ENCODE results near the gene HDAC11.
A peak's percentile ranks its signal among the peaks of the same experiment; 100 is the strongest.
"Not testable (repeated sequence)": the region's sequence is repeated elsewhere in the genome, so short reads cannot be mapped to it uniquely, and the experiment has no call there.

HDAC11 gene

GRCh38 chr3:13491206-13491974 is 11.3 kb downstream of the HDAC11 start:
- FAIRE-seq = no peak
- DNase-seq (ENCODE audit: extremely low spot score, insufficient read length, low read depth) = no peak

- no peak for FAIRE-seq
- no peak for DNase-seq (ENCODE audit: extremely low spot score, insufficient read length, low read depth)
These were observed 11.9 kb downstream of the HDAC11 start for GRCh38 chr3:13492048-13492447.

DNA sequence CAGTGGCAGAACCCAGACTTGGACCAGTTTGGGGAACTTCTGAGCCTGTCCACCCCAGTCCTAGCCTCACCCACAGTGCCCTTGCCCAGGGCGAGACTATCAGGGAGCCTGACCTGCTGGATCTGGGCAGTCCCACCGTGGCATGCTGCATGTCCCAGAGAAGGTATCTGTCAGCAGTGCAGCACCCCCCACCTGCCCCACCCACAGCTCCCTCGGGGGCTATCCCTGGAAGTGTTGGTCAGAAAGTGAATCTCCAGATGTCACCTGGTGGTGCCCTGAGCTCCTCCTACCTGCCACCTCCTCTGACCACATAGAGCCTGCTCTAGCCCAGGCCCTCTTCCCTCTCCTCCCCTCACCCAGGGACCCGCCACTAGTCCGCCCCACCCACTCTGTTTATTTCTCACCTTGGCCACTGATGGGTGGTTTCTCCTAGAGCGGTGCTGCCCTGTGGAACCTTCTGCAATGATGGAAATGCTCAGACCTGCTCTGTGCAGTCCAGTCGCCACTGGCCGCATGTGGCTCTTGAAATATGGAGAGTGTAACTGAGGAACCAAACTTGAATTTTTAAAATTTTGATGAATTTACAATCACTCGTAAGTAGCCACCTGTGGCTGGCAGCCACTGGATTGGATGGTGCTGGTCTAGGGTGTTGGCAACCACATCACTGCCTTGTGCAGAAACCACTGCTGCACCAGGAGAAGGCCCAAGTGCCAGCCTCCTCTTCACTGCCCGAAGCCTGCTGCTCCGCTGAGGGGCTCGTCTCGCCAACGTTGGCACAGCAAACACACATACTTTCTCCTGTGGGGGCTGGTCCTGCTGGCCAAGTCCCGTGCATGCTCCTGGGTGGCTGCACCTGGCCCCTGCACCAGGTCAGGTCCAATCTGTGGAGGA is 13.1 kb downstream of the HDAC11 start:
- DNase-seq (ENCODE audit: extremely low spot score, insufficient read length, low read depth) = no peak
- no peak for FAIRE-seq

DNA sequence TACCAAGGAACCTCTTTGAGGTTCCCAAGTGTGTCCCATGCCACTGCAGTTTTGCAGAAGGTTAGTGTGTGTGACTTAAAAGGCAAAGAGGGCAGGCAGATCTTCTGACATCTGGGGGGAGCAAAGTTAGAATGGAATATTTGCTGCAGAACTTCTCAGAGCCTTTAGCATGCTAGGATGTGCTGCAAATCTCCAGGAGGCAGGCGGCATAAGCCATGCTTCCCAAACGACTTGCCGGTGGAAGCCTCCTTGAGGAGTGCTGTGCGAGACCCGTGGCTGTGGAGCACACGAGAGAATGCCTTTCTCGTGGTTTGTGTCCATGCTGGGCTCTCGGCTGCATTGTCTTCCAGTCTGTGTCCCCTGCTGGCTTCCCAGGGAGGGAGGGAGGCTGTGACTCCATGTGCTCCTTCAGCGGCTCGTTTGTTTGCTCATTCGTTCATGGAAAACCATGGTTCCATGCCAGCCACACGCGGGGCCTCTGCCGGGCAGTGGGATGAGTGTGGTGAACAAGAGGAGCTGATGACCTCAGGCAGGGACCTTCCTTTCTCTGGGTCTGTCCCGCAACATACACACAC is 13.8 kb downstream of the HDAC11 start:
- no peak for DNase-seq (ENCODE audit: extremely low spot score, insufficient read length, low read depth)
- FAIRE-seq = no peak

DNA sequence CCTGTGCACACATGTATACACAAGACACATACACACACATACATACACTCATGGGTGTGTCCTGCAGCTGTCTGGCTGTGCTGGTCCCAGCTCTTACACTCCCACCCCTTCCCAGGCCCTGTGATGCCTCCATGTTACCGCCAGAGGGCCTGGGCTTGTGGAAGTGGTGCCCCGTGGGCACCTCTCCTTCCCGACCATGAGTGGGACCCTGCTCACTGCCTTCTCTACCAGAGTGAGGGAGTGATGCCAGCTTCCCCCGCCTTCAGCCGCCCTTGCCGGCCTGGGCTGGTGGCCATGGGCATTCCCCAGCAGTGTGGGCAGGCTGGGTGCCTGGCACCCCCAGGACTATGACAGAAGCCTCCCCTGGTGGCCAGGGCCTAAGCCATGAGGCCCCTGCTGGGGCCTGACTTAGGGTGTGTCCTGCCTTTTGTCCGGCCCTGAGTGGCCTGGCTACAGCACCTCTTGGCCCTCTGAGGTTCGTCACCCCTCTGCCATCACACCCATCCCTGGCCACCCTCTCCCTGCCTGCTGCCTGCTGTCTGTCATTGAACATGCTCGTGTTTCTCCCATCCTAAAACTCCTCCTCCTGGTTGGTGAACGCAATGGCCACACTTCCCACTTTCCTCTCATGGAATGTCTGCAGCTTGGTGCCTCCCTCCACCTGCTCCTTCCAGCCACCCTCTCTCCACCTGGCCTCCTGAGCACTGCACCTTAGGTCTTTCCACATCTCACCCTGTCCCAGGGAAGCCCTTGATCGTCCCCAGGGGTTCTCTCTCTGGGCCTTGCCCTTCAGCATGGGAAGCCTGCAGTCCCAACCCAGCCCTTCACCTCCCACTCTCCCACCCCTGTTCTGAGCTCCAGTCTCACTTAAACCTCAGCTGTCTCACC is 14.6 kb downstream of the HDAC11 start:
- DNase-seq (ENCODE audit: extremely low spot score, insufficient read length, low read depth) (no peak), FAIRE-seq (no peak)

DNA sequence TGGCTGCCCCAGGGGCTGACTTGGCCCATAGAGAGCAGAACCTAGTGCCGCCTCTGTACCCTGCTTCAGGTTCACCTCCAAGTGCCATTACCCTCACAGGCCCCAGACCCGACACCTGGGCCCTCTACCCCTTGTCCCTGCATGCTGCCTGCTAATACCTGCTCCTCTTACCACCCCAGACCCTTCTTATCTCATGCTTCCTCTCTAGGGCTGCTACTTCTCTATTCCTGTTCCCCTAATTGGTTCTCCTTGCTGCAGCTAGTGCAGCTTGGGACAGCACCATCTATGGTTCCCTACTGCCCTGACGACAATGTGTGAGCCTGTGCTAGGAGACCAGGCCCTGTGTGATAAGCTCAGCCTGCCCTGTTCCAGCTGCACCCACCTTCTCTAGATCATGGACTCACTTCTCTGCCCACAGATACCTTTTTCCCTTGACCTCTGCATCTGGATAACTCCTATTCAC is 15.3 kb downstream of the HDAC11 start:
- DNase-seq (ENCODE audit: extremely low spot score, insufficient read length, low read depth) (no peak), FAIRE-seq (no peak)

- FAIRE-seq (peak; percentile 84), DNase-seq (ENCODE audit: extremely low spot score, insufficient read length, low read depth) (no peak)
These were observed 16.0 kb downstream of the HDAC11 start for GRCh38 chr3:13495921-13496723.

- no peak for FAIRE-seq
- no peak for DNase-seq (ENCODE audit: extremely low spot score, insufficient read length, low read depth)
These were observed 16.8 kb downstream of the HDAC11 start for GRCh38 chr3:13496879-13497278.

- no peak for FAIRE-seq
These were observed 17.3 kb downstream of the HDAC11 start for GRCh38 chr3:13497386-13497785.

DNA sequence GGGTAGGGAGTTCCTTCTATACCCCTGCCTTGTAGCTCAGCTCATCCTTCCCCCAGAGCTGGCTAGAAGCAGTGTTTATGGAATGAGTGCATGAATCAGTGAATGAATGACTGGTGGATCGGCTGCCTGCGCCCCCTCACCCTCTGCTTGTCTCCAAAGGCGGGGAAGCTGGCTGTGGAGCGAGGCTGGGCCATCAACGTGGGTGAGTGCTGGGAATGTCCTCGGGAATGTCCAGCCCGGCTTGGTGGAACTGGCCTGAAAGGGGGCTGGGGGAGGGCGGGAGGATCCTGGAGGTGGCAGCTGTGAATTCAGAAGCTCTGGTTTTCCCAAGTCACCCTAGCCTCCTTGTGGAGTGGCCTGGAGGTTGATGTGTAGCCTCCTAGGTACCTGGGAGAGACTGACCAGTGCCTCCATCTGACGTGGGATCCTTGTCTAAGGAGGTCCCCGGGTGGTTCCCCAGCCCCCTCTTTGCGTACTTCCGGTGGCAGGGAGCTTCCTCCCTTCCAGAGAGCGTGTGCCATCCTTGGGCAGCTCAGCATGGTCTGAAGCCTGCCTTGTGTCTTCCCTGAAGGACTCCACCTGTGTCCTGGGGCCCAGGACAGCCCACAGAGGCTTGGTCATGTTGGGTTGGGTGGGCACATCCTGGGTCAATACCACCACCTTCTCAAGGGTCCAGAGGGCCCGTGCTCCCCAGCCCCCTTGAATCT is 18.4 kb downstream of the HDAC11 start:
- FAIRE-seq (no peak), DNase-seq (ENCODE audit: extremely low spot score, insufficient read length, low read depth) (no peak)

More at GRCh38 chr3:13497386-13497785, 17.3 kb downstream of the HDAC11 start:
- no peak for DNase-seq (ENCODE audit: extremely low spot score, insufficient read length, low read depth)

- not testable (repeated sequence) for FAIRE-seq; DNase-seq (ENCODE audit: extremely low spot score, insufficient read length, low read depth)
These were observed 19.1 kb downstream of the HDAC11 start for GRCh38 chr3:13499246-13499645.

DNA sequence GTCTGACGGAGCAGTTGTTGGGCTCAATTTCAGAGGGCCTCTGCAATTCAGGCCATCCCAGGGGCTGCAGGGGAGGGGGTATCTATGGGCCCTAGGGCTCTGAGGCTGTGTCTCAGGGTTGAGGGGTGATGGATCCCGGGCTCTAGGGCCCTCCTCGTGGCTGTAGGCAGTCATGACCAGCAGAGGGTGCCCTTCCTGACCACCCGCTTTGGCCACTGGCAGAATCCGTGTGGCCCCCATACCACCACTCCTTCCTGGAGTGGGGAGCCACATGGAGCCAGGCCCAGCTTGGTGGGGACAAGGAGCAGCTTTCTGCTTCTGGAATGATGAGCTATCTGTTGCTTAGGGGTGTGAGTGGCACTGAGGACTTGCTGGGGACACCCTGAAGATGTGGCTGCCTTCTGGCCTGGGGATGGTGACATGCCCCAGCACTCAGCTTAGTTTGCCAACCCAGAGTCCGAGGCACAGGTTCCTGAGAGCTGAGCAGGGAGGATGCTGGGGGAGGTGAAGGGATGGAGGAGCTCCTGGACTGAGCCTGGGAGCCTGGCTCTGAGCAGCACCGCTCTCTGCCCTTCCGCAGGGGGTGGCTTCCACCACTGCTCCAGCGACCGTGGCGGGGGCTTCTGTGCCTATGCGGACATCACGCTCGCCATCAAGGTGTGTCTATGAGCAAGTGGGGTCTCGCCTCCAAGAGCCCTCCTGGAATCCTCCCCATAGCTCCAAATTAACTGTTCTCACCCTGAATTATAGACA is 20.2 kb downstream of the HDAC11 start:
- no peak for DNase-seq (ENCODE audit: extremely low spot score, insufficient read length, low read depth)

DNA sequence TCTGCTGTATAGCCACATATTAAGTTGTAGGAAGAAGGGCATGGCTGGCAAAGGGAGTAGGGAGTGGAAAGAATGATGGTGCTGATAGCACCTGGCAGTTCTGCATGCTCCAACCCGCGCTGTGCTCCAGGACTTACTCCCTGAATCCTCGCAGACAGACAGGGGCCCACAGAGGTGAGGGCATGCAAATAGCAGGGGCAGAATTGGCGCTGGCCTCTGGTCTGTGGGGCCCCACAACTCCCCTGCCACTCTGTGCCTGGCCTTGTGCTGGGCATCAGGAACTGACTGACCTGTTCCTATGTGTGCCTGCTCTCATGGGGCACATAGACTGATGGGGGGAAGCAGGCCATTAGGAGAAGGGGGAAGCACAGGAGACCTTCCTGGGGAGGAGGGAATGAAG is 20.9 kb downstream of the HDAC11 start:
- FAIRE-seq = no peak
- DNase-seq (ENCODE audit: extremely low spot score, insufficient read length, low read depth) = no peak

More for the DNA sequence above, 20.2 kb downstream of the HDAC11 start:
- no peak for FAIRE-seq

DNA sequence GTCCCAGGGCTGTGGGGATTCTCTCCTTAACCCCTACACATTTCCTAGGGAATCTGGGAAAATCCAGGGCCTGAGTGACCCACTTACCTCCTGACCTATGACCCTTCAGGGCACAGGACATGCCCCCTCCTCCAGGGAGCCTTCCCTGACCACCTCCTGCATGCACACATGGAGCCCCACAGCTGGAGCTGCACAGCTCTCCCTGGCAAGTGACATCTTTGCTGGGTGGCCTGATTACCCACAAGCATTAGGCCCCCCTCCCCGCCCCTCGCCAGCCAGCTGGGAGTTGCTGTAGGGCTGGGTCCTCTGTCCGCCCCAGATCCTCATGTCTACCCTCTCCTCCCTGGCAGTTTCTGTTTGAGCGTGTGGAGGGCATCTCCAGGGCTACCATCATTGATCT is 21.4 kb downstream of the HDAC11 start:
- no peak for DNase-seq (ENCODE audit: extremely low spot score, insufficient read length, low read depth)
- FAIRE-seq = no peak

GRCh38 chr3:13501958-13502790 is 22.1 kb downstream of the HDAC11 start:
- FAIRE-seq (no peak), DNase-seq (ENCODE audit: extremely low spot score, insufficient read length, low read depth) (no peak)

DNA sequence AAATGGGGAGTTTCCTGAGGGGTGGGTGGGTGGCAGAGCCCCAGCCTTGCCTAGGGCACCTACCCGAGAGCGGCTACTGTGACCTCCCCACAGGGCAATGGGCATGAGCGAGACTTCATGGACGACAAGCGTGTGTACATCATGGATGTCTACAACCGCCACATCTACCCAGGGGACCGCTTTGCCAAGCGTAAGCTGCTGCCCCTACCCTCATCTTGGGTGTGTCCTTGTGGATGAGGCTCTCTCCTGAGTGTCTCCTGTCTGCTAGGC is 22.6 kb downstream of the HDAC11 start:
- no peak for DNase-seq (ENCODE audit: extremely low spot score, insufficient read length, low read depth)
- FAIRE-seq = no peak
